ENCODE results near the gene KAT14.
"Not testable (repeated sequence)": the region's sequence is repeated elsewhere in the genome, so short reads cannot be mapped to it uniquely, and the experiment has no call there.

The KAT14 gene, protein sequence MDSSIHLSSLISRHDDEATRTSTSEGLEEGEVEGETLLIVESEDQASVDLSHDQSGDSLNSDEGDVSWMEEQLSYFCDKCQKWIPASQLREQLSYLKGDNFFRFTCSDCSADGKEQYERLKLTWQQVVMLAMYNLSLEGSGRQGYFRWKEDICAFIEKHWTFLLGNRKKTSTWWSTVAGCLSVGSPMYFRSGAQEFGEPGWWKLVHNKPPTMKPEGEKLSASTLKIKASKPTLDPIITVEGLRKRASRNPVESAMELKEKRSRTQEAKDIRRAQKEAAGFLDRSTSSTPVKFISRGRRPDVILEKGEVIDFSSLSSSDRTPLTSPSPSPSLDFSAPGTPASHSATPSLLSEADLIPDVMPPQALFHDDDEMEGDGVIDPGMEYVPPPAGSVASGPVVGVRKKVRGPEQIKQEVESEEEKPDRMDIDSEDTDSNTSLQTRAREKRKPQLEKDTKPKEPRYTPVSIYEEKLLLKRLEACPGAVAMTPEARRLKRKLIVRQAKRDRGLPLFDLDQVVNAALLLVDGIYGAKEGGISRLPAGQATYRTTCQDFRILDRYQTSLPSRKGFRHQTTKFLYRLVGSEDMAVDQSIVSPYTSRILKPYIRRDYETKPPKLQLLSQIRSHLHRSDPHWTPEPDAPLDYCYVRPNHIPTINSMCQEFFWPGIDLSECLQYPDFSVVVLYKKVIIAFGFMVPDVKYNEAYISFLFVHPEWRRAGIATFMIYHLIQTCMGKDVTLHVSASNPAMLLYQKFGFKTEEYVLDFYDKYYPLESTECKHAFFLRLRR

GRCh38 chr20:18137412-18138265, at the start of gene KAT14, which contains the start of gene PET117:
Gene KAT14, plus strand, starts transcription at chr20:18137863. Its CDS starts 4,798 bp downstream, at chr20:18142661.
Gene PET117, plus strand, starts transcription at chr20:18137863. Its CDS starts 93 bp downstream, at chr20:18137956.
- DNase-seq, result peak; percentile 79 to 96 (median 86)

DNA sequence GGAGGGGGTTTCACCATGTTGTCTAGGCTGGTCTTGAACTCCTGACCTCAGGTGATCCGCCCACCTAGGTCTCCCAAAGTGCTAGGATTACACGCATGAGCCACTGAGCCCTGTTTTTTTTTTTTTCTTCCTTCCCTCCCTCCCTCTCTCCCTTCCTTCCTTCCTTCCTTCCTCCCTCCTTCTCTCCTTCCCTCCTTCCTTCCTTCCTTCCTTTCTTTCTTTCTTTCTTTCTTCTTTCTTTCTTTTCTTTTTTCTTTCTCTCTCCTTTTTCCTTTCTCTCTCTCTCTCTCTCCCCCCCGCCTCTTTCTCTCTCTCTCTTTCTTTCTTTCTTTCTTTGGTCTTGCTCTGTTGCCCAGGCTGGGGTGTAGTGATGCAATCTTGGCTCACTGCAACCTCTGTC, 49.4 kb upstream of the KAT14 start:
- DNase-seq, result not testable (repeated sequence)

DNA sequence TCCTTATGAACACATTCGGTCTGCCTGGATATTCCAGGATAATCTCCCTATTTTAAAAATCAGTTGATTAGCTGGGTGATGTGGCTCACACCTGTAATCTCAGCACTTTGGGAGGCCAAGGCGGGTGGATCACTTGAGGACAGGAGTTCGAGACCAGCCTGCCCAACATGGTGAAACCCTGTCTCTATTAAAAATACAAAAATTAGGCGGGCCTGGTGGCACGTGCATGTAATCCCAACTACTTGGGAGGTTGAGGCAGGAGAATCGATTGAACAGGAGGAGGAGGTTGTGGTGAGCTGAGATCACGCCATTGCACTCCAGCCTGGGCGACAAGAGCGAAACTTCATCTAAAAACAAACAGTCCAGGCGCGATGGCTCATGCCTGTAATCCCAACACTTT, 48.8 kb upstream of the KAT14 start:
- not testable (repeated sequence) for DNase-seq

- DNase-seq, result no peak
Observed at GRCh38 chr20:18090044-18090443, 47.6 kb upstream of the KAT14 start.

DNA sequence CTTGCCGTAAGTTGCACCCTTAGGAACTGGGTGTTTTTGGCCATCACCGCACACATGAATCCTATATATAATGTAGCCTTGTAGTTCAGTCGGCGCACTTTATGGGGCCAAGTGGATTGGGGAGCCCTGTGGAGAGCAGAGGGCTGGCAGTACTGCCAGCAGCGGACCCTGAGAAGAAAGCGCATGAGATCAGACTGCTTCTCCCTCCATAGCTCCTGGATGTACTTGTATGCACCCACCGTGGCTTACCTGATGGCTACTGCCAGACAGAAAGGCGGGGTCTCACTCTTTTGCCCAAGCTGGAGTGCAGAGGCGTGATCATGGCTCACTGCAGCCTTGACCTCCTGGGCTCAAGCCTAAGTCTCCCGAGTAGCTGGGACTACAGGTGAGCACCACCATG, 47.2 kb upstream of the KAT14 start:
- DNase-seq, result no peak

DNA sequence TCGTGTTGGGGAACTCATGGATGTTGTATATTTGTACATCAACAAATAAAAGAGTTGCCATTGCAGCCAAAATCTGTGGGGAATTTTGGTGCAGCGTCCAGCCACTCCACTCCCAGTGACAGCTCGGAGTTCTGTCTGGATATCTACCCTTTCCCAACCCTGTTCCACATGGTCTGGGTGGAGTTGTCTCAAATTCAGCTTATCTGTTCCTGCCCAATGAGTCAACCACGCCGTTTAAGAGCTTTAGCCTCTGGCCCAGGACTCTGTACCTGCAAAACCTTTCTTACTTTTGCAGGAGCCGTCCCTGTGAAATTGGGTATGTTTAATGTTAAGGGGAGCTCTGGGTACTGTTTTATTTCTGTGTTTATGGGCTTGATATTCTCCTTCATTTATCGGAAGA, 46.0 kb upstream of the KAT14 start:
- DNase-seq, result no peak

GRCh38 chr20:18092890-18093289, 44.8 kb upstream of the KAT14 start:
- DNase-seq, result no peak

GRCh38 chr20:18093388-18093787, 44.3 kb upstream of the KAT14 start:
- DNase-seq, result no peak

GRCh38 chr20:18094191-18094590, 43.5 kb upstream of the KAT14 start:
- no peak for DNase-seq

DNA sequence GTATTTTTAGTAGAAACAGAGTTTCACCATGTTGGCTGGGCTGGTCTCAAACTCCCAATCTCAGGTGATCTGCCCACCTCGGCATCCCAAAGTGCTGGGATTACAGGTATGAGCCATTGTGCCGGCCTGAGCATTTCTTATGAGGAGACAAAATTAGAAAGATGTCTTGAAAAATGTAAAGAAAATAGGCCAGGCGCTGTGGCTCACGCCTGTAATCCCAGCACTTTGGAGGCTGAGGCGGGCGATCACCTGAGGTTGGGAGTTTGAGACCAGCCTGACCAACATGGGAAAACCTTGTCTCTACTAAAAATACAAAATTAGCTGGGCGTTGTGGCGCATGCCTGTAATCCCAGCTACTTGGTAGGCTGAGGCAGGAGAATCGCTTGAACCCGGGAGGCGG, 37.1 kb upstream of the KAT14 start:
- not testable (repeated sequence) for DNase-seq

DNA sequence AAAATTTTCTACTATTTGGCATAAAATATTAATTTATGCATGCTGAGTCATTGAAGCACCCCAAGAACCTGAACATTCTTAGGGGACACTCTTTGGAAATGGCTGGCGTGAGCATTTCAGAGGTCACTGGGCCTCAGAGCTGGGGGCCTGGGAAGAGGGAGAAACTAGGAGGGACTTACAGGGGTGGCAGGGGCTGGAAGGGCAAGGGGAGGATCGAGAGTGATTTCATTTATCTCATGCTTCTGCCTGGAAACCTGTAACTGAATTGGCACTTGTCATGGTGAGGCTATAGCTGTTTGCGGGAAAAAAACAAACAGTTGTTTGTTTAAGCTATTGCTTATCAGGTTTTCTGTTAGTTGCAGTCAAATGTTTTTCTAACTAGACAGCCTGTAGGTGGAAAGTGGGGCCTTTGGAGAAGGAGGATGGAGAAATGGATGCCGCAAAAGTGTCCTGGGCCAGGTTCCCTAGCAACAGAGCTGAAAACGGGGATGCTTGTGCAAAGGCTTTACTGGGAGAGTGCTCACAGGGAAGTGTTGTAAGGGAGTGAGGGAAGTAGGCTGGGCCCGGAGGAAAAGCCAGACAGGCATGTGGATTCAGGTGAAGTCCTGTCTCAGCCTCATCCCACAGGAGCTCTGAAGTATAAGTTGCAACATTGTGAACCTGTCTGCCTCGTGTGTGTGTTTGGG, 36.4 kb upstream of the KAT14 start:
- no peak for DNase-seq

DNA sequence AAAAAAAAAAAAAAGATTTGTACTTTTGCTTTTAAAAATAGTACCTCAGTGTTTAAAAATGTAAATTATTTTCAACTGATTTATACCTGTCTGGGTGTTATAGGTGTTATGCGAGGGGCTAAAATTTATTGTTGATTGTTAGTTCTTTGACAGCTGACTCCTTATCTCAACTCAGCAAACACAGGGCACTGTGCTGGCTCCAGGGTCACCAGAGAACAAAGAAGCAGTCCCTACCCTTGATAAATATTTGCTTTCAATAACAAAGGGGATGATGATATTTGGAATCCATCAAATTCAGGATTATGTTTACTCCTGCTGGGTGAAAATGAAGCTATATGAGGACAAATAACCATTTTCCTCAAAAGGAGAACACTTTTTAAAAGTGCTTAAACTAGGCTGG, 34.2 kb upstream of the KAT14 start:
- DNase-seq, result no peak

DNA sequence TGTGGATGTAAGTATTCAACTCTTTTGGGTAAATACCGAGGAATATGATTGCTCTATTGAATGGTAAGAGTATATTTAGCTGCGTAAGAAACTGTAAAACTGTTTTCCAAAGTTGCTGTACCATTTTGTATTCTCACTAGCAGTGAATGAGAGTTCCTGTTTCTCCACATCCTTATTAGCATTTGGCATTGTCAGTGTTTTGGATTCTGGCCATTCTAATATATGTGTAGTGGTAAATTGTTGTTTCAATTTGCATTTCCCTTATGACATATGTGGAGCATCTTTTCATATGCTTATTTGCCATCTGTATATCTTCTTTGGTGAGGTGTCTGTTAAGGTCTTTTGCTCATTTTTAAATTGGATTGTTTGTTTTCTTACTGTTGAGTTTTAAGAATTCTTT, 29.3 kb upstream of the KAT14 start:
- DNase-seq, result no peak

- DNase-seq, result peak in 1 of 6 experiments; percentile 14
Observed at GRCh38 chr20:18128574-18128973, 9.1 kb upstream of the KAT14 start.

GRCh38 chr20:18132663-18133062, 5.0 kb upstream of the KAT14 start:
- DNase-seq, result no peak

DNA sequence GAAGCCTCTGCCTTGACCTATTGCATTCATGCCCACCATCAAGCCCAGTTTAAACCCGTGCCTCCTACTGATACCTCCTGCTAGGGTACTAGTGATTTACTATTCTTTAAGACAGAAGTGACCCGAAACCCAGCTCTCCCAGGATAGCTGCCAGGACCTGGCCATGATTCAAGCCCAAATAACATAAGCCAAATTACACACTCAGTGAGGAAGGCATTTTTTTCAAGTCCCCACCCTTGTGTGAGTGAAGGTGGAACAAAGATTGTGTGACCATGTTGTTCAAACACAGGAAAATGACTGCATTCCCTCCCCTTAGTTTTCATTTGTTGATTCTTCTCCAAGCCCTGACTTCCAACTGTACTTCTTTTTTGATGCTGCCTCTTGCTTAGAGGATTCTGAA, 3.7 kb upstream of the KAT14 start:
- DNase-seq, result no peak

DNA sequence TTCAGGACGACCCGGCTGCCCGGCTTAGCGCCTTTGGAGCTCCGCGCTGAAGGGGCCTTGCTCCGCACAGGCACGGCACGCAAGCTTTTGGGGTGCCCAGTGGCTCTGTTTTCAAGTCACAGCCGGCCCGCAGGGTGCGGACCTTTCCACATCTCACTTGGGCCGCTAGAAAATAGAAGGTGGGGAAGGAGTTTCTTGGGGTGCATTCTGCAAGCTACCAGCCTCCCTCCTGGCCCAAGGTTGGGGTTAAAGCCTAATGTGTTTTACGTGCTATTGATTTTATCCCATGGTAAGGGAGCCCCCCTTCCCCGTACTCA, 561 bp downstream of the KAT14 start:
- DNase-seq, result peak in 1 of 6 experiments; percentile 38

GRCh38 chr20:18138639-18139583, 1.2 kb downstream of the KAT14 start:
- DNase-seq, result no peak

- no peak for DNase-seq
Observed at GRCh38 chr20:18139832-18140231, 2.2 kb downstream of the KAT14 start.

DNA sequence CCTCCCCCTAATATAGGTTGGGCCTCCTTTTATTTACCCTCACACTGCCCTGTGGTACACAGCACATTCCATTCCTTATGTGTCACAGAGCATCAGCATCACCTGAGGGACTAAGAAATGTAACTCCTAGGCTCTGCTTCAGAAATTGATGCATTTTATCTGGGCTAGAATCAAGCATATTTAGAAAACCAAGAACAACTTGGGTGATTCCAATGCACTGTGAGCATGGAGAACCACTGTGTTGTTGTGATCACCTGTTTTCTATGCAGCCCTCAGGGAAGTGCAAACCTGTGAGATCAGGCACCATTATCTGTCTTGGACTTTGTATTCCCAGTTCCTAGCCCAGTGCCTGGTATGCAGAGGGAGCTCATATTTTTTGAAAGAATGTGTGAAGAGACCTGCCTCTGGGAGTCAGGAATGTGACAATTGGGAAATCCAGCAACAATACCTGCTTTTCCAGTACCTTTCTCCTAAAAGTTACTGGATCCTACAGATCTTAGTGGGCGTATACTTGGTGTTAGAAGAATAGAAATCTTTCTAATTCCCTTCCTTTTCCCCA, 7.0 kb downstream of the KAT14 start:
- no peak for DNase-seq

GRCh38 chr20:18154342-18154741, 16.7 kb downstream of the KAT14 start:
- no peak for DNase-seq

Measured in stimulated activated naive CD4-positive, alpha-beta T cell (primary cell).